PC-9 (cell line): ENCODE data around the gene SETD3. TPM values are rescaled to one million over a fixed set of nuclear protein-coding genes. Genes with fewer than 3 reads are reported as not detected.

Source experiments
- BruUV-seq: library from RNA; stranded (reverse); fragments of 400-500 nt; replicated peaks from 2 replicates; lab custom pipeline; 2021; lab: Mats Ljungman, UMichigan
- CTCF ChIA-PET: fragments of 300-600 bp; sonication (Branson Sonifier 250); formaldehyde crosslinking; loops from one replicate; lab custom pipeline; 2022; ENCODE audit warnings: antibody characterized with exemption; lab: Charles Lee
- POLR2A ChIA-PET: fragments of 300-600 bp; sonication (Branson Sonifier 250); formaldehyde crosslinking; loops from one replicate; lab custom pipeline; 2022; ENCODE audit warnings: antibody characterized with exemption; ENCODE audit not compliant: unreplicated experiment; lab: Charles Lee
- DNase-seq, 2 experiments: peaks; one replicate each; pipeline versions ENCODE4 v3.0.0 to v3.0.0-alpha.2; 2015 to 2022; ENCODE audit warnings: mixed read lengths in 1 of 2
- H2AFZ ChIP-seq: fragments of 200-600 bp; sonication (generic); 2 replicates; pipeline ENCODE4 v1.8.1; 2017; ENCODE audit warnings: antibody characterized with exemption
- H3F3A ChIP-seq: fragments of 200-600 bp; sonication (generic); 2 replicates; pipeline ENCODE4 v1.8.1; 2017; ENCODE audit warnings: antibody characterized with exemption, mild to moderate bottlenecking, low read depth; ENCODE audit not compliant: insufficient read depth
- H3K27ac ChIP-seq: fragments of 200-600 bp; sonication (generic); 2 replicates; pipeline ENCODE4 v1.6.1; 2016; ENCODE audit warnings: mixed run types
- H3K27me3 ChIP-seq: fragments of 200-600 bp; sonication (generic); 2 replicates; pipeline ENCODE4 v1.6.1; 2016; ENCODE audit warnings: low read depth, mixed run types; ENCODE audit not compliant: insufficient read depth
- H3K36me3 ChIP-seq: fragments of 200-600 bp; sonication (generic); 2 replicates; pipeline ENCODE4 v1.6.1; 2016; ENCODE audit warnings: low read depth, mixed run types
- H3K4me1 ChIP-seq: fragments of 200-600 bp; sonication (generic); replicated peaks from 2 replicates; pipeline ENCODE4 v1.6.1; 2016; ENCODE audit warnings: mixed run types; ENCODE audit not compliant: insufficient read depth
- H3K4me2 ChIP-seq: fragments of 200-600 bp; sonication (generic); 2 replicates; pipeline ENCODE4 v1.6.1; 2017; ENCODE audit warnings: mixed run types
- H3K4me3 ChIP-seq: fragments of 200-600 bp; sonication (generic); 2 replicates; pipeline ENCODE4 v1.6.1; 2016; ENCODE audit warnings: mixed run types
- H3K79me2 ChIP-seq: fragments of 200-600 bp; sonication (generic); 2 replicates; pipeline ENCODE4 v1.6.1; 2017; ENCODE audit warnings: low read depth, mixed run types
- H3K9me2 ChIP-seq: fragments of 200-600 bp; sonication (generic); 2 replicates; pipeline ENCODE4 v1.8.1; 2017; ENCODE audit warnings: mild to moderate bottlenecking; ENCODE audit not compliant: insufficient read depth
- H3K9me3 ChIP-seq: fragments of 200-600 bp; sonication (generic); 2 replicates; pipeline ENCODE4 v1.8.1; 2016; ENCODE audit warnings: low read depth; ENCODE audit not compliant: insufficient read depth
- H4K20me1 ChIP-seq: fragments of 200-600 bp; sonication (generic); 2 replicates; pipeline ENCODE4 v1.8.1; 2017; ENCODE audit not compliant: insufficient read depth
- CTCF ChIP-seq: fragments of 200-600 bp; sonication (generic); conservative IDR thresholded peaks from 2 replicates; pipeline ENCODE4 v1.6.1; 2017; ENCODE audit warnings: mixed run types, antibody characterized with exemption, mild to moderate bottlenecking, moderate library complexity
- EZH2 ChIP-seq: fragments of 200-600 bp; sonication (generic); IDR thresholded peaks from 2 replicates; pipeline ENCODE4 v1.8.0; 2017; ENCODE audit warnings: antibody characterized with exemption, low read depth
- intact Hi-C: fragments of 100-400 bp; cut with micrococcal nuclease; formaldehyde crosslinking; loops from one replicate; pipeline ENCODE4 v1.10.0; 2022; ENCODE audit not compliant: unreplicated experiment
- total RNA-seq: library from RNA; stranded (reverse); gene quantifications from 2 replicates; pipeline ENCODE4 v1.2.3, GENCODE V29; 2021

Gene SETD3
- total RNA-seq, 1 experiment from 2014 or later: 13.4 TPM

DNA sequence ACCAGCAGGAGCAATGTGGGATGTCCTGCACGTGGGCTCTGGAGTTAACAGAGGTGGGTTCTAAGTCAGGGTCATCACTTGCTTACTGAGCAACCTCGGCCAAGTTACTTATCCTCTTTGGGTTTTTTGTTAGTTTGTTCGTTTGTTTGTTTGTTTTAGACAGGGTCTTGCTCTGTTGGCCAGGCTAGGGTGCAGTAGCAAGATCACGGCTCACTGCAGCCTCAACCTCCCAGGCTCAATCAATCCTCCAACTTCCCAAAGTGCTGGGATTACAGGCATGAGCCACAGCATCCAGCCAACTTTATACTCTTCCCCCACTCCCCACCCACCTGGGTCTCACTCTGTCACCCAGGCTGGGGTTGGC, 78.4 kb downstream of the SETD3 start:
- H3K4me3 ChIP-seq: no peak overlapping the region
- no peak for TF ChIP-seq EZH2
- H3K9me3 ChIP-seq: no peaks in the 10 kb centered on the region
- POLR2A ChIA-PET: no interaction called here
- no peaks in the 10 kb centered on the region for H3F3A ChIP-seq
- H3K27ac ChIP-seq: no peak overlapping the region
- intact Hi-C loops: no loop called here
- H3K9me2 ChIP-seq: no peaks in the 10 kb centered on the region
- DNase-seq: no peak
- no peak overlapping the region for H2AFZ ChIP-seq
- BruUV-seq: no TSS peak
- no peaks in the 10 kb centered on the region for H3K79me2 ChIP-seq
- no peaks in the 10 kb centered on the region for H3K36me3 ChIP-seq
- H3K4me2 ChIP-seq: no peak overlapping the region
- no peaks in the 10 kb centered on the region for H3K4me1 ChIP-seq
- CTCF ChIA-PET: no interaction called here
- H4K20me1 ChIP-seq: no peaks in the 10 kb centered on the region
- no peaks in the 10 kb centered on the region for H3K27me3 ChIP-seq

GRCh38 chr14:99401621-99402284, 78.9 kb downstream of the SETD3 start:
- Histone ChIP-seq H3K4me2 (no peak overlapping the region), H3K27me3 (no peaks in the 10 kb centered on the region), H3K9me2 (no peaks in the 10 kb centered on the region), H2AFZ (no peak overlapping the region), H3K9me3 (no peaks in the 10 kb centered on the region), H4K20me1 (no peaks in the 10 kb centered on the region), H3K4me3 (no peak overlapping the region), H3K27ac (no peak overlapping the region), H3K79me2 (no peaks in the 10 kb centered on the region), H3K4me1 (no peaks in the 10 kb centered on the region), H3F3A (no peaks in the 10 kb centered on the region), H3K36me3 (no peaks in the 10 kb centered on the region)
- TF ChIP-seq CTCF (no peak), EZH2 (no peak)
- no peak for DNase-seq
- CTCF ChIA-PET: no interaction called here
- BruUV-seq: no TSS peak
- POLR2A ChIA-PET: no interaction called here
- intact Hi-C loops: no loop called here

GRCh38 chr14:99401211-99401610, 79.4 kb downstream of the SETD3 start:
- ChIA-PET CTCF (no interaction called here), POLR2A (no interaction called here)
- TF ChIP-seq EZH2 (no peak), CTCF (no peak)
- intact Hi-C loops: no loop called here
- no peaks in the 10 kb centered on the region for H3K79me2 ChIP-seq
- no peaks in the 10 kb centered on the region for H3K9me2 ChIP-seq
- no peaks in the 10 kb centered on the region for H3K4me1 ChIP-seq
- no peaks in the 10 kb centered on the region for H3K36me3 ChIP-seq
- BruUV-seq: no TSS peak
- no peak overlapping the region for H2AFZ ChIP-seq
- H3K27me3 ChIP-seq: no peaks in the 10 kb centered on the region
- no peak overlapping the region for H3K27ac ChIP-seq
- H3F3A ChIP-seq: no peaks in the 10 kb centered on the region
- H3K9me3 ChIP-seq: no peaks in the 10 kb centered on the region
- no peaks in the 10 kb centered on the region for H4K20me1 ChIP-seq
- H3K4me3 ChIP-seq: no peak overlapping the region
- no peak overlapping the region for H3K4me2 ChIP-seq
- no peak for DNase-seq

DNA sequence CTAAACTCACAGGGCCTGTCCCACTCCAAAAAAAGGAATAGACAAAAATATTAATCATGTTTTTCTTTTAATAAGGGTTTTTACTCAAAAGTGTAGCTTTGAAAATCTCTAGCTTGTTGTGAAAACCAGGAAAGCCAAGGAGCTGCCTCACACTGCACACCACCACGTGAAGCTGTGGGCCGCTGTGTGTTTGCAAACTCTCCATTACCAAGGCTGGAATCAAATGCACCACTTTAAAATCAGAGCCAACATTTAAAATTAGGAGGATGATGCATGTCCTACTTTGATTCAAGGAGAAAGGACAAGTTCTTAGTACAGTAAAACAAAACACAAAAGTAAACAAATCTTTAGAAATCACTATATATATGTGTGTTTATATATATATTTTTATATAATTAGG, 83.0 kb downstream of the SETD3 start:
- no peaks in the 10 kb centered on the region for H3K79me2 ChIP-seq
- POLR2A ChIA-PET: no interaction called here
- H3K4me3 ChIP-seq: no peak overlapping the region
- no peak for DNase-seq
- H3K36me3 ChIP-seq: no peaks in the 10 kb centered on the region
- no TSS peak for BruUV-seq
- H4K20me1 ChIP-seq: no peaks in the 10 kb centered on the region
- TF ChIP-seq EZH2 (no peak), CTCF (no peak)
- H3K9me2 ChIP-seq: no peaks in the 10 kb centered on the region
- CTCF ChIA-PET: no interaction called here
- H3K4me2 ChIP-seq: no peak overlapping the region
- H3K27me3 ChIP-seq: no peaks in the 10 kb centered on the region
- H3K9me3 ChIP-seq: no peaks in the 10 kb centered on the region
- no peak overlapping the region for H3K27ac ChIP-seq
- intact Hi-C loops: no loop called here
- H2AFZ ChIP-seq: no peak overlapping the region
- no peaks in the 10 kb centered on the region for H3K4me1 ChIP-seq
- no peaks in the 10 kb centered on the region for H3F3A ChIP-seq
